IMR-90 (cell line): ENCODE data around the gene RNF14.

Source experiments
- BHLHE40 ChIP-seq: fragments of 150-350 bp; IDR thresholded peaks from 2 replicates; pipeline ENCODE4 v1.6.1; 2016; ENCODE audit warnings: mild to moderate bottlenecking, low read depth, low read length
- CEBPB ChIP-seq: IDR thresholded peaks from 2 replicates; pipeline ENCODE4 v1.6.1; 2012; ENCODE audit warnings: low read depth, low read length, improper control_type of control experiment
- FOS ChIP-seq: fragments of 150-350 bp; IDR thresholded peaks from 2 replicates; pipeline ENCODE4 v1.6.1; 2016; ENCODE audit warnings: low read depth, low read length
- MAFK ChIP-seq: IDR thresholded peaks from 2 replicates; pipeline ENCODE4 v1.6.1; 2012; ENCODE audit warnings: low read depth, low read length, improper control_type of control experiment
- MAZ ChIP-seq: IDR thresholded peaks from 2 replicates; pipeline ENCODE4 v1.6.1; 2012; ENCODE audit warnings: low read depth, mild to moderate bottlenecking, low read length, improper control_type of control experiment, moderate library complexity, borderline replicate concordance
- MXI1 ChIP-seq: IDR thresholded peaks from 2 replicates; pipeline ENCODE4 v1.6.1; 2012; ENCODE audit warnings: low read depth, mild to moderate bottlenecking, low read length, moderate library complexity, borderline replicate concordance
- POLR2A ChIP-seq: IDR thresholded peaks from 2 replicates; pipeline ENCODE4 v1.6.1; 2012; ENCODE audit warnings: mild to moderate bottlenecking, low read depth, low read length
- RFX5 ChIP-seq: IDR thresholded peaks from 2 replicates; pipeline ENCODE4 v1.8.0; 2012; ENCODE audit warnings: low read depth, mild to moderate bottlenecking, low read length, moderate library complexity
- SMC3 ChIP-seq: fragments of 150-350 bp; IDR thresholded peaks from 2 replicates; pipeline ENCODE4 v1.6.1; 2016; ENCODE audit warnings: low read depth, mild to moderate bottlenecking, antibody characterized with exemption, low read length, moderate library complexity
- TF ChIP-seq, protein P1 (sequence below): conservative IDR thresholded peaks from 2 replicates; pipeline ENCODE4 v1.5.1; 2012; ENCODE audit warnings: mild to moderate bottlenecking, low read depth, low read length, improper control_type of control experiment
- TF ChIP-seq, protein P2 (sequence below): fragments of 150-350 bp; IDR thresholded peaks from 2 replicates; pipeline ENCODE4 v1.6.1; 2017; ENCODE audit warnings: mild to moderate bottlenecking, antibody characterized with exemption, low read length, low read depth

- TF ChIP-seq BHLHE40 = no peak
- TF ChIP-seq, protein P1, sequence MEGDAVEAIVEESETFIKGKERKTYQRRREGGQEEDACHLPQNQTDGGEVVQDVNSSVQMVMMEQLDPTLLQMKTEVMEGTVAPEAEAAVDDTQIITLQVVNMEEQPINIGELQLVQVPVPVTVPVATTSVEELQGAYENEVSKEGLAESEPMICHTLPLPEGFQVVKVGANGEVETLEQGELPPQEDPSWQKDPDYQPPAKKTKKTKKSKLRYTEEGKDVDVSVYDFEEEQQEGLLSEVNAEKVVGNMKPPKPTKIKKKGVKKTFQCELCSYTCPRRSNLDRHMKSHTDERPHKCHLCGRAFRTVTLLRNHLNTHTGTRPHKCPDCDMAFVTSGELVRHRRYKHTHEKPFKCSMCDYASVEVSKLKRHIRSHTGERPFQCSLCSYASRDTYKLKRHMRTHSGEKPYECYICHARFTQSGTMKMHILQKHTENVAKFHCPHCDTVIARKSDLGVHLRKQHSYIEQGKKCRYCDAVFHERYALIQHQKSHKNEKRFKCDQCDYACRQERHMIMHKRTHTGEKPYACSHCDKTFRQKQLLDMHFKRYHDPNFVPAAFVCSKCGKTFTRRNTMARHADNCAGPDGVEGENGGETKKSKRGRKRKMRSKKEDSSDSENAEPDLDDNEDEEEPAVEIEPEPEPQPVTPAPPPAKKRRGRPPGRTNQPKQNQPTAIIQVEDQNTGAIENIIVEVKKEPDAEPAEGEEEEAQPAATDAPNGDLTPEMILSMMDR = no peak
- no peak for TF ChIP-seq MAZ
- no peak for TF ChIP-seq POLR2A
- TF ChIP-seq CEBPB = no peak
- TF ChIP-seq MAFK = no peak
- TF ChIP-seq MXI1 = no peak
- no peak for TF ChIP-seq SMC3
- TF ChIP-seq RFX5 = no peak
- TF ChIP-seq FOS = no peak
- TF ChIP-seq, protein P2, sequence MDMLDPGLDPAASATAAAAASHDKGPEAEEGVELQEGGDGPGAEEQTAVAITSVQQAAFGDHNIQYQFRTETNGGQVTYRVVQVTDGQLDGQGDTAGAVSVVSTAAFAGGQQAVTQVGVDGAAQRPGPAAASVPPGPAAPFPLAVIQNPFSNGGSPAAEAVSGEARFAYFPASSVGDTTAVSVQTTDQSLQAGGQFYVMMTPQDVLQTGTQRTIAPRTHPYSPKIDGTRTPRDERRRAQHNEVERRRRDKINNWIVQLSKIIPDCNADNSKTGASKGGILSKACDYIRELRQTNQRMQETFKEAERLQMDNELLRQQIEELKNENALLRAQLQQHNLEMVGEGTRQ = no peak
Observed at GRCh38 chr5:142016556-142016955, 47.7 kb downstream of the RNF14 start.
